ENCODE measurements around the gene NPHP1.
"Not testable (repeated sequence)": the region's sequence is repeated elsewhere in the genome, so short reads cannot be mapped to it uniquely, and the experiment has no call there.

NPHP1 gene

DNA sequence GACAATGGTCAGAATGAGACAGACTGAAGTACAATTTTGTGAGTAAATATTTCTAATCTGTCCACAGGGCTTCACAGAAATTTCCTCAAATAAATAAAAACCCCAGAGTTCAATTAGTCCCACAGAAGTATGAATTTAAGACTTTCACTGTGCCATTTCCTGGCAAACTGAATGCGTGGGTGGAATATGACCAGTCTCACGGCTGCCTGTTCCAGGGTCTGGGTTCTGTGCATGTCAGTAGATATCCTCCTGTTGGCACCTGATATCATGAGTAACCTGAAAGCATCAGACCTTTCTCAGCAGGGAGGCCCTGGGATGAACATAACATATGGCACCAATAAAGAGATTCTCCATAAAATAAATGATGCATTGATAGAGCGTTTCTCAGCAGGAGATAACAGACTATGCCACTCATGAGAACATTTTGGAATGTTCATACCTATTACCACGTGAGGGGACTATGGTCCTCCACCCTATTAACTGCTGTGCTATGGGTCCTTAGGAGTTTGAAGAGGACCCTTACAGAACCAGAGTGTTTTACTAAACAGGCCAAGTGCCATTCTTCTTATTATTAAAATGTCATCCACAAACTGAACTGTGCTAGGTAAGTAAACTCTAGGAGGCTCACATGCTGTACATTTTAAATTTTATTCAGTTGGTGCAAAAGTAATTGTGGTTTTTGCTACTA lies 78.6 kb downstream of the NPHP1 start:
- no peak for DNase-seq

DNA sequence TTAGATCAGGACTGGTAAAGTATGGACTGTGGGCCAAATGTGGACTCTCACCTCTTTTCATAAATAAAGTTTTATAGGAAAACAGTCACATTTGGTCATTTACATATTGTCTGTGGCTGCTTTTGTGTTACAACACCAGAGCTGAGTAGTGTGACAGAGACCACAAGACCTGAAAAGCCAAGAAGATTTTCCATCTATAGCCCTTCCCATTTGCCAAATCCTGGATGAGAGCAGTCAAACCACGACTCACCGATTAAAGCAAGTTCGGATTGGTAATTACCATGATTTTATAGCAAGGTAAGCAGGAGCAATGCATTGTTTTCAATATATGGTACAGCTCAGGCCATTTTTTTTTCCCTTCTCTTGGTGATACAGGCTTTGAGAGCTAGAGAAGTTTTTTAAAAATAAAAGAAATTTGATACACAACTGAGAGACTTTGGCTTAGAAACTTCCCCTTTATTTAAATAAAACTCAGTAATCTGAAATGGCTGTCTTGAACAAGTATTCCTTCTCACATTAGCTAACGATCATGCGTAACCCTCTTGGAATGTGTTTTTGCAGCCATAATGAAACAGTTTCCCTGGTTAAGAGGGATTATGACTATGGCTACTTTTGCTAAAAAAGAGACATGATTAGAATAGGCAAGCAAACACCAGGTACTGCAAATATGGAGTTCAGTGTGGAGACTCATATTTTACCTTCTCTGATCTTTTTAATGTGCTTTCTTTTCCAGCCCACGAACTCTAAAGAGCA lies 79.7 kb downstream of the NPHP1 start:
- no peak for DNase-seq

DNA sequence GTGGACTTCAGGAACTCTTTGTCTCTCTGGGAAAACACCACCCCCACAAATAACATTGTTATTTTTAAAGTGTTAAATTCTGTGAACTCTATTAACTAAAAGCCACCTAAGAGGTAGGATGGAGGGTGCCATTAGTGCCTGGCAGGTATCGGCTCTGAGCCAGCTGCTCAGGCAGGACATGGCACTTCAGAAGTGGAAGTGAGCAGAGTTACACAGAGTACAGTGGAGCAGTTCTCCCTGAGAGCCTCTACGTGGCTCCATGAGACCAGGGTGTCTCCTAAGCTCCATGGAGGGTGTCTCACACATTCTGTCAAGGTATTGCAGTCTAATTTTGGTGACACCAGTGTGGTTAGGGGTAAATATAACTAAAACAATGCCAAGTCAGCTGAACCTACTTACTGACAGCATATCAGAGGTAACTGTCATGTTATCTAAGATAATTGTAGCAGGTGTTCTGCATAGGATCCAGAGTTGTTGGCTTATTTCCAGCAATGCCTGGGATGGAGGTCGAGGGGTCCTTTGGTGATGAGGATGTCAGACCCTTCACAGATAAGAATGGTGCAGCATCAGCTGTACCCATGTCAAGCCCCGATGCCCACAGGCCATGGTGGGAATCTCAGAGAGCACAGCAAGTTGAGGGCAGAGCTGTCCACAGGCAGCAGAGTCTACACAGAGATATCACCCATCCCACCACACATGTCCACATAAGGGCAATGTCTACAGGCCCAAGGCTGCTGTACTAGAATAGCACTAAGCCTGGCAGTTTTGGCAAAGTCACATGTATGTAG lies 80.6 kb downstream of the NPHP1 start:
- DNase-seq: no peak

DNA sequence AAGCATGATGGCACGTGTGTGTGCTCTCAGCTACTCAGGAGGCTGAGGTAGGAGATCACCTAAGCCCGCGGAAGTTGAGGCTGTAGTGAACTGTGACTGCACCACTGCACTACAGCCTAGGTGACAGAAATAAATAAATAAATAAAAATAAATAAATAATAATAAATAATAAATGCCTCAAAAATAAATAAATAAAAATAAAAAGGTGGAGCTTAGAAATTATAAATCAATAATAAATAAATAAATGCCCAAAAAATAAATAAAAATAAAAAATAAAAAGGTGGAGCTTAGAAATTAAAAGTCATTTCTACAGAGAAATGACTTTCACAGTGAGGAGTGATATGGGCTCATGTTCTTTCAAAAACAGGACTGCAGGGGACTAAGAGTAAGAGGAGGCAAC lies 83.2 kb downstream of the NPHP1 start:
- no peak for DNase-seq

DNA sequence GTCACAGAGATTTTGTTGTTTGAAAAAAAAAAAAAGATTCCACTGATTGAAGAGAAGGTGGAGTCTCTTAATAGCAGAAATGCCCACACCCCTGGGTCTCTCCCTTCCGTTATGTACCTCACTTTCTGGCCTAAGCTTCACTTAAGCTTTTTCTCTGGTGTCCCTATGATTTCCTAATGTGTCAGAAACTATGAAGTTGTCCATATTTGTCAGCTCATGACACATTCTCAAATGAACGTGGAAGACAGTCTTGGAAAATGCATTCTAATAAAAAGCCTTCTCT lies 83.8 kb downstream of the NPHP1 start:
- no peak for DNase-seq

DNA sequence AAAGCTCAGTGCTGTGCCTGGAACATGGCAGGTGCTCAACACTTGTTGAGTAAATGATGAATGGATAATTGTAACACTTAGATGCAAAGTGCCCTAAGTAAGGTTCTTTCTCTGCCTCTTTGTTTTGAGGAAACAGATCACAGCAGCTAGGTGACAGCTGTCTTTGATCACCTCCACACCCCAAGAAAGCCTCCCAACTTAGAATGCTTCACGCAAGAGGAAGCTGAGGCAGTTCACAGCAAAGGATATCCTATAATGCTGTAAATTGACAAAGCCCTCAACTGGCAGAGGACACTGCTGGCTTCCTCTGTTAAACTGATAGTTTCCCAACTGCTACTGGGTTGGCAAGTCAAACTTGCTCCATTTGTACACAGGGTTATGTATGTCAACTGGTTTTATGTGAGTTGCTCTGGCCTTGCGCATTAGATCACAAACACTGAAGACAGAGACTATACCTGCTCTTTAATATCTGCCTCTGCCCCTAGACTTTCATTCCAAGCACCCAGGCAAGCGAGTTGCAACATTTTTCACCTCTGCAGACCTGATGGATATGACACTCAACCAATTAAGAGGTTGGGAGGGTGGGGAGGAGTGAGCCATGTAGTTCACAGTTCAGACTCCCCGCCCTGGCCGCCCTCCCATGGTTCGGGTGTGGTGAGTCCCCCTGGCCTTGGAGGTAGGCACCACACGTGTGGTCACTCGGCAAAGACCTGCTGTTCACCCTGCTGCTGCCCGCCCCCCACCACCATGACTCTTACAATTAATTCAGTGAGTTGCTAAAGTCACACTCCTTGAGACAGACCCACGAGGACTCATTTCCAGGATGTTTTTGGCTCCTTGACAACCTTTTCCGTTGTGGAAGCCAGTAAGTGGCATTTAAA lies 84.4 kb downstream of the NPHP1 start:
- no peak for DNase-seq

DNA sequence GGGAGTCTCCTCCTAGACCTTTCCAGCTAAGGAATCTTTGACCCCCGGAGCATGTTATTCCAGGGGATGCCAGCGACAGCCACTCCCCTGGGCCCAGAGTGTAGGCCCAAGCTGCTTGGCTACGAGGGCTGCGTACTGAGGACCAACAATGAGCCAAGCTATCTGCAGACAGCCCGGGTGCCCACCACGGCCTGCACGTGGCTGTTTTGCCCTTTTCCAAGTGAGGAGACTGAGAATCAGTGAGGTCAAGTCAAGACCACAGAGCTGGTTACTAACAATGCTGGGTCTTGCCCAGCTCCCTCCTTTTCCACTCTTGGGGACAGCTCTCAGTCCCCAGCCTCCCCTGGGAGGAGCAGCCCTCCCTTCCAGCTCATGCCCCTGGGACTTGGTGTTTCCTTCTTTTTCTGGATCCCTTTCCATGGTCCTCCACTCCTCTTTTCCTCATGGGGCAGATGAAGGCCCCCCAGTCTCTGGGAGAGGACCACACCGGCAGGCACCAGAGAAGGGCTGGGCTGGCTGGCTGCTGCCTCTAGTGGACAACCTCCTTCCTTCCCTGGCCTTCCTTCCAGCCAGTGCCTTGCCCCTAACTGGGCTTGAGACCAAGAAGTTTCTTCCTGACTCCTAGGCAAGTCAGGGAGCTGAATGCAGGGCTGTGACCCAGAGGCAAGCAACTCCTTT lies 88.6 kb downstream of the NPHP1 start:
- DNase-seq: no peak

DNA sequence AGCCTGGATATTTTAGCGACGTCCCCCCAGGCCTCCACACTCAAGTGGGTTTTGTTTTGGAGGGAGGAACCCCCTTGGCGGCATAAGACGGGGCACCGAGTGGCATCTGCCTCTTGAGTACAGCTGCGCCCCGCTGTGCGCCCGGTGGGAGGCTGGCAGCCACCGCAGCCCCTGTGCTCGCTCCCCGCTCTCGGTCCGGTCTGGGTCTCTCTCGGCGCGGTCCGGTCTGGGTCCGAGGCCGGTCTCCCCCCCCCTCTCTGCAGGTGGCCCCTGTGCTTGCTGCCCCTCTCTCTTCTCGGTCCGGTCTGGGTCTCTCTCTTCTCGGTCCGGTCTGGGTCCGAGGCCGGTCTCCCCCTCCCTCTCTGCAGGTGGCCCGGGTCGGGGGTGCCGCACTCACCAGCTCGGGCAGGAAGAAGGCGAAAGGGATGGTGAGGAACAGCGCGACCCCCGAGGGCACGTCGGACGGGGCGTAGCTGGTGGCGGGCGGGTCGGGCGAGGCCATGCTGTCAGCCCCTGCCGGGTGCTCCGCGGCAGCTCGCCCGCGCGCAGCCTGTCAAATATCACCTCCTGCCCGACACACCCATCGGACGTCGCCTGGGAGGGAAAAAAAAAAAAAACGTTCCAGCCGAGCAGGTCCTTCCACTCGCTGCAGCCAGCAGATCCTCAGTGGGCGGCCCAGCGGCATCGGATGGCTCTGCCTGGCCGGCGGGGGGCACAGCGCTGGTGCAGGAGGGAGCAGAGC lies 89.4 kb downstream of the NPHP1 start, which contains the start of gene MALL:
MALL (minus strand) TSS at position 532 of the 742 bp plus-strand sequence; CDS start at position 502, 30 bp downstream.
- DNase-seq: no peak

DNA sequence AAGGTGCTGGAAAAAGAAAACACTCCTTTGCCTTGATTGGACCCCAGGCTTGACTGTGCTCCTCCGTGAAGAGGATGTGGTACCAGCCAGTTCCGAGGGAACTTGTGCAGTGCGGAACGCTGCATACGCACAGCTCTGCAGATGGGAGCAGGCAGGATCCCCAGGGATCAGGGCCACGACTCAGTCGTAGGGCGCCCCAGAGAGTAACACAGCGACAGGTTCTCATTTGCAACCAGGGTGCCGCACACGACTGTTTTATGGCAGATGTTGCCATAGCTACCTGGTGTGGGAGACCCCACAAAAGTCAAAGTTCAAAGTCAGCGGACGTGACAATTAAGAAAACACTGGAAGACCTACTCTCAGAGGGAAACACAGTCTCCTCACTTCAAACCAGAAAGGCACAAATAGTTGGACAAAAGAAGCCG lies 90.0 kb downstream of the NPHP1 start:
- no peak for DNase-seq

DNA sequence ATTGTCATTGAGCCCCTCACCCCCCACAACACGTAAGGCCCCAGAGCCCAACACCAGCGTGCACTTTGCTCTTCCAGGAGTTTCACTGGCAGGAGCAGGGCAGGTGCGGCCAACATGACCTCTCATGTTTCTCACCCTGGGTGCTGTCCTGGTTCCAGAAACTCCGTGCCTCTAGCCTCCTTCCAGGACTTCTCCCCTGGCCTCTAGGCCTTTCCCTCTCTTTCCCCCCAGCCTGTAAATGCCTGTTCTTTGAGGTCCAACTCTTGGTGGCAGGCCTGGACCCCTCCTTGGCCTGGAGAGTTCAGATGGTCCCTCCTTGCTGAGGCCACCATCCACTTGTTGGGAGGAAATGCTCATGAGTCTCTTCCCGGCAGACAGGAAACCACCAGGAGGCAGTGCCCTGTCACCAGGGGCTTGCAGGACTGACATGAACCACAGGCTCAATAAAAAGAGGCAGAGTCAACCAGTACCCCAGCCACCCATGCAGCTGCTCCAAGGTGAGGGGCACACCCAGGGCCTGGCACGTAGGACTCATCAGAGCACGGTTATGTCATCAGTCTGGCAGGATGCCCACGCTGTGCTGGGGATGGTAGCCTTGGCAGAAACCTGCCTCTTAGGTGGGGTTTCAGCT lies 90.7 kb downstream of the NPHP1 start:
- DNase-seq: no peak

DNA sequence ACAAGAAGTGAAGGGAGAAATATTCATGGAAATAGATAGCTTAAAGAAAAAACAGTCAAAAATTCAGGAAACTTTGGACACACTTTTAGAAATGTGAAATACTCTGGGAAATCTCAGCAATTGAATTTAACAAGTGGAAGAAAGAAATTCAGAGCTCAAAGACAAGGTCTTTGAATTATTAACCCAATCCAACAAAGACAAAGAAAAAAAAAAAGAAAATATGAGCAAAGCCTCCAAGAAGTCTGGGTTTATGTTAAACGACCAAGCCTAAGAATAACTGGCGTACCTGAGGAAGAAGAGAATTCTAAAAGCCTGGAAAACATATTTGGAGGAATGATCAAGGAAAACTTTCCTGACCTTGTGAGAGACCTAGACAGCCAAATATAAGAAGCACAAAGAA lies 96.5 kb downstream of the NPHP1 start:
- not testable (repeated sequence) for DNase-seq

DNA sequence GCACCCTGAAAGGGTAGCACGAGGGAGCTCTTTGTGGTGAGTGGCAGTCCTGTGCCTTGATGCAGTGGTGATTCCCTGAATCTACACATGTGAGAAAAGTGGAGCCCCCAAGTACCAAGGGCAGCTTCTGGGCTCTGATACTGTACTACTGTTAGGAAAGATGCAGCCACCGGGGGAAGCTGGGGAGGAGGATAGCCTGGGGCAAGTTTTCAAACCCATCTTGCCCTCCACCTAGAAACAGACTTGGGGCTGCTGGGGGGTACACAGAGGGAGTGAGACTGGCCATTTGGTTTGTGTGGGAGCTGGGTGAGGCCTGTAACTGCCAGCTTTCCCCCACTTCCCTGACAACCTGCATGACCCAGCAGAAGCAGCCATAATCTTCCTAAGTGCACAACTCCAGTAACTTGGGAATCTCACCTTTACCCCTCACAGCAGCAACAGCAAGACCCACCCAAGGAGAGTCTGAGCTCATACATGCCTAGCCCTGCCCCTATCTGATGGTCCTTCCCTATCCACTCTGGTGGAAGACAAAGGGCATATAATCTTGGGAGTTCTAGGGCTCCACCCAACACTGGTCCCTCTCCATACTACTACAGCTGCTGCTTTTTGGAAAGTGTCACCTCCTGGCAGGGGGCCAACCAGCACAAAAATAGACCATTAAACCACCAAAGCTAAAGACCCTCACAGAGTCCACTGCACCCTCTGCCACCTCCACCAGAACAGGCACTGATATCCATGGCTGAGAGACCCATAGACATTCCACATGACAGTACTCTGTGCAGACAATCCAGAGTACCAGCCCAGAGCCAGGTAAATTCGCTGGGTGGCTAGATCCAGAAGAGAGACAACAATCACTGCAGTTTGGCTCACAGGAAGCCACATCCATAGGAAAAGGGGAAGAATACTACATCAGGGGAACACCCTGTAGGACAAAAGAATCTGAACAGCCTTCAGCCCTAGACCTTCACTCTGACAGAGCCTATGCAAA lies 97.4 kb downstream of the NPHP1 start:
- DNase-seq: no peak

DNA sequence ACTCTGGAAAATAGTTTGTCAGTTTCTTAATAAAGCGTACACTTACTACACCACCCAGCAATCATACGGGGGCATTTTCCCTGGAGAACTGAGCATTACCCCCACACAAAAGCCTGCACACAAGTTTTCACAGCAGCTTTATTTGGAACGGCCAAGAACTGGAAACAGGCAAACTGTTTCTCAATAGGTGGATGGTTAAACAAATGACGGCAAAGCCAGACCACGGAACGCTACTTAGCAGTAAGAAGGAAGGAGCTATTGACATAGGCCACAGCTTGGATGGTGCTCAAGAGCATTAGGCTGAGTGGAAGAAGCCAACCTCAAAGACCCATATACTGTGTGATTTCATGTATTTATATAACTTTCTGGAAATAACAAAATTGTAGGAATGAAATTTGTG lies 98.2 kb downstream of the NPHP1 start:
- DNase-seq: no peak

DNA sequence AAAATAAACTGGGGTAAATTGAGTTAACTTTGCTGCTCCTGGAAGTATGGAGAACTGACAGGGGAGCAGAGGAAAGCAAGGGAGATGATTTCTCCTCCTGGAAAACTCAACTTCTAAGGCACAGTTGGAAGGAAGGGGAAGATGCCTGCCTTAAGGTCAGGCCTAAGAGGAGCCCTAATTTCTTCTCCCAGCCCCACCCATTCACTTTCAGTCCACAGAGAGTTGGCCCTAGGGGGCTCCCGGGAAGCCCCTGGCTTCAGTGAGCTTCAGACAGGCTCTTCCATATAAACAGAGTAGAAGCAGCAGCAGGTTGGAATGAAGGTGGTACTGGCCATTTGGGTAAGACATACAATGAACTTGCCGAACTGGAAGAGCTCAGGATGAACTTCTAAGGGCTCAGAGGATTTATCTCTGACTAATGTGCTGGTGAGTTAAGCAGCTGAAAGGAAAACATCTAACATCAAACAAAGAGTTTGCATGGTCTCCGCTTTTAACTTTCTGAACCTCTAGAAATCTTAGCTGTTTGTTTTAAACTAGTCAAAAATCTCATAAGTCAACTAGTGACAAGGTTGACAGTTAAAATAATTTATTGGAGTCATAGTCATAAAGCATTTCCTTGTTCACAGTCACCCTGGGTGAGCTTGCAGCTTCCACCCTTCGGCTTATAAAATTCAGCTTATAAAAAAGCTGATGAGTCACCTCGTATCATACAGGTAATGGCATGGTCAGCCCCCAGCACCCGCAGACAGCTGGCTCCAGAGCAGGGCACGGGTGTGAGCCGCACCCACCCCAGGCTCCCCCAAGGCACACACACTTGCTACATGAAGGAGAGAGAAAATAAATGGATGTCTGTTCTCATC lies 99.0 kb downstream of the NPHP1 start:
- DNase-seq: no peak

DNA sequence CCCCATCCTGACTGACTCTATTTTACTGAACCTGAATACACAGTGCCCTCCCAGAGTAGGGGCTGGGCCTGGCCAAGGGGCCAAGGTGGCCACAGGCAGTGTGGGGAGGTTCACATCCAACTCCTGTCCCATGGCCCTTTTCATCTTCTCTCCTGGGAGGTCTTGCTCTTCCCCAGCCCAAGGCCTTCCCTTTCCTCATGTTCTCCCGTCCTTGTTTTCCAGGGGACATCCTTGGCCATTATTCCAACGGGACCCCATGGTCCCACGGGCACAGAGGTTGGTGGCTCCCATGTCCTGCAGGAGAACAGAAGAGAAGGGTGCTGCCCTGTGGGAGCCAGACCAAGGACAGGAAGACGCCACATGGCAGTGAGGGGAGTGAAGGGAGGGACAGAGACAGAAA lies 99.6 kb downstream of the NPHP1 start:
- no peak for DNase-seq

DNA sequence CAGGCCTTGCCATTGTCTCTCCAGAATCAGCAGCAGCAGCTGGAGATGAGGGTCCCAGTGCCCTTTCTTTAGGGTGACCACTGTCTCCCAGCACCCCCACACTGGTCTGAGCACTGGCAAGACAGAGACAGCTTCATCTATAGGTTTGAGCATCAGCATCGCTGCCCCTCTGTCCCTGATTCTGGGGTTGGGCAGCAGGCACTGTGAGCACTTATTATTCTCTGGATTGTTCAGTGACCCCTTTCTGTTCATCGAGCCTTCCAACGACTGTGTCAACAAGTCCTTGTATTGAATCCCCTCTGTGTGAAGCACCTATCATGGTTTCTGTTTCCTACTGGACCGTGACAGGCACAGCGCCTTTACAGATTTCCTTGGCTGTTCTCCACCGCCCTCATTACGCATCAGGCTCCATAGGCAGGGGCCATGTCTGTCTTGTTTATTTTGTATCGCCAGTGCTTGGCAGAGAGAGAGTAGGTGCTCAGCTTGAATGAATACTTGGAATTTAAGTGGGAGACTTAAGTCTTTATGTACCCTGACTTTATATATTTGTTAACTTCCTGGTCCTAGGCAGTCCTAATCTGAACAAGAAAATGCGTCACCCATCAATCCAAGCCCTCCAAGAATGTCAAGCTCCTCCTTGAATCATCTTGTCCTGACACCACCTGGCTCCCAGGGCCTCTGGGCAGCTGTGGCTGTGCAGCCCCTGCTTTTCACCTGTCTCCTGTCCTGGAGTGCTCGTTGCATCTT lies 100.6 kb downstream of the NPHP1 start:
- no peak for DNase-seq

DNA sequence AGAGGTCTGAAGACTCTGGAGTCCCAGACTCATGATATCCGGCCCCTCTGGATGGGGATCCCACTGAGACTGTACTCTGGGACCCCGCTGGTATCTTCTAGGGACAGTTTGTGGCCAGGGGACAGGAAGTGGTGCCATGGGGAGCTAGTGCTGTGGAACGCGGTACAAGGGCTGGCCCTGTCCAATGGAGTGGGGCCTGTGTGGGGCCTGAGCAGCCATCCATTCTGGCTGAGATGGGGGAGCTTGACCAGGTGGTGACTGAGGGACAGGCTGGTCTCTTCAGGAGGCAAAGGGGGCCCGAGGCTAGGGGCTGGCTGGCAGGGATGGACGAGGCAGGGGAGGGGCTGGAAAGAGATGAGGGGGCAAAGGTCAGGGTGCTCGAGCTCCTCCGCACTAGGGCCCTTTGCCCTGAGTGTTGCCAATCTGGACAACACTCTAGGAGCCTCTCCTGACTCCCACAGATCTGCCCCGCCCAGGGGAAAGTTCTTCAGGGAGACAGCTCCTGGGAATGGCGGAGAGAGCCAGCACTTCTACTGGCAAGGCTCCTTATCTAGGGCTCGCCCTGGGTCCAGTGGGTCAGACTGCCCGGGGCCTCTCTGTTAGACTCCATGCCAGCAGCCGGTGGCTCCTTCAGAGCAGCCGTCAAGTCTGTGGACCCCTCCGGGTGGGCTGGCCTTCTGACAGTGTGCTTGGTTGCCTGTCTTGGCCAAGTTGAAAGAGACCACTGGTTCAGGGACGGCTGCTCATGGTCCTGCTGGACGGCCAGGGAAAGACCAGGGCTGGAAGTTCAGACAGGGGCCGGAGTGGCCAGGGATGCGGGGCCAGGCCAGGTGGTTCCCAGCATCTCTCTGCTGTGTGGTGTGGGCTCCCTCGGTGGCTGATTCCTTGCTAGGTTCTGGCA lies 101.5 kb downstream of the NPHP1 start:
- no peak for DNase-seq

Data from stimulated activated CD4-positive, alpha-beta T cell treated with anti-CD3 and anti-CD28 coated beads, Interleukin-4, amount 100 ng/mL, for 4 hours (primary cell).